Measurements from ENCODE around the gene FBXO34.
"Not testable (repeated sequence)": the region's sequence is repeated elsewhere in the genome, so short reads cannot be mapped to it uniquely, and the experiment has no call there.

The FBXO34 gene

DNA sequence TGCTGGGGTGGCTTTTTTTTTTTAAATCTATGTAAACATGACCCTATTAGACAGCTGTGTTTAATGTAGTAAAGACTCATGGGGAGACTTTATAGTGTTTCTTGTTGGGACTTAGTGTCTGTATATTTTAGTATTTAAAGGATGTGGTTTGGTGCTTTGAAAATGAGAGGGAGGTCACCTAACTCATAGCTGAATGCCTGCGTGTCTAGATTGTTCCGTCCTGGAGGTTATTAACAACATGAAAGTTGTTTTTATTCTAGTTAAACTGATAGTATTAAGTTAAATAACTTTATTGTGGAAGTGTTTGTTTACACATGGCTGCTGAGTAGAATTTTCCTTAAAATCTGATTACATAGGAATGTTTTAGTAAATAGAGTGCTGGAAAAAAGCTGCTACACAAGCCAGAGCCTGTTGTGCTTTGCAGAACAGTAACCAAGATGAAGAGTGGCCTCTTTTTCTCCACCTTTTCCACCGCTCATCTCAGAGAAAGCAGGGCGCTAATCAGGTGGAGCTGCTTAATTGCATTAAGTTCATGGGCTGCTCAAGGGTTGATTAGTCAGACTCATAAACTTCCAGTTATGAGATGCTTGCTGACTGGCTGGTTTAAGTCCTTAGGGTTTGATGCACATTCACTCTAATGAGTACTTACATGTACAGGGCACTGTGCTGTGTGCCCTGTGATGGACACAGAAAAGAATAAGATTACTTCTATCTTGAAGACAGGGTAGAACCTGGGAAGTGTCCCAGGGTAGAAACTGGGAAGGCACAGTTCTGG lies 62.7 kb downstream of the FBXO34 start:
- Histone ChIP-seq H3K4me3 (ENCODE audit: insufficient read length, low read depth) (no peak overlapping the region), H3K9ac (ENCODE audit: insufficient read length, low read depth) (no peak overlapping the region), H3K4me1 (ENCODE audit: insufficient read depth, insufficient read length) (no peaks in the 10 kb centered on the region), H3K27me3 (ENCODE audit: insufficient read depth, insufficient read length) (no peaks in the 10 kb centered on the region), H3K36me3 (ENCODE audit: insufficient read depth, insufficient read length, low read length) (no peaks in the 10 kb centered on the region), H3K9me3 (ENCODE audit: insufficient read depth, low read length) (no peaks in the 10 kb centered on the region)
- no peak for TF ChIP-seq SUZ12 (IDR thresholded peaks at IDR 0.05; ENCODE audit: extremely low read depth, insufficient read depth, insufficient read length)
- TF ChIP-seq ZNF274 (IDR thresholded peaks at IDR 0.05; ENCODE audit: low read depth, low read length), result no peak
- TF ChIP-seq YY1 (IDR thresholded peaks at IDR 0.05; ENCODE audit: insufficient read depth, insufficient read length), result no peak
- DNase-seq (ENCODE audit: low read depth, low spot score), result no peak

DNA sequence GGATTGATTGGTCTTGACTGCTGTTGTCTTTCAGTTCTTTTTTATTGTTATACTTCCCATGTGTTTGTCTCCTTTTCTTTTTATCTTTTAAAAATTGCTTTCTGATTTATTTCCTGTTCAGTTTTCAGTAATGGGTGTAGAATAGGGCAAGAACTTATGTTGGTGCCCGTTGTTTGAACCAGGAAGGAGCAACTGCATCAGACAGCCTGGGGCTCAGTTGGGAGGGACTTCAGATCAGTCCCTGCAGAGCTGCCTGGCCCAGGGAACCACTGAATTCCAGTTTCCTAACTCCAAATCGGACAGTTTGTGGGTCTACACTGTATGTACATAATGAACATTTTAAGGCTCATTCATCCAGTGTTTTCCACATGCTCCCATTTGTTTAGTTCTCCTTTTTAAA lies 64.9 kb downstream of the FBXO34 start:
- TF ChIP-seq ZNF274 (IDR thresholded peaks at IDR 0.05; ENCODE audit: low read depth, low read length) (no peak), YY1 (IDR thresholded peaks at IDR 0.05; ENCODE audit: insufficient read depth, insufficient read length) (no peak), SUZ12 (IDR thresholded peaks at IDR 0.05; ENCODE audit: extremely low read depth, insufficient read depth, insufficient read length) (no peak)

DNA sequence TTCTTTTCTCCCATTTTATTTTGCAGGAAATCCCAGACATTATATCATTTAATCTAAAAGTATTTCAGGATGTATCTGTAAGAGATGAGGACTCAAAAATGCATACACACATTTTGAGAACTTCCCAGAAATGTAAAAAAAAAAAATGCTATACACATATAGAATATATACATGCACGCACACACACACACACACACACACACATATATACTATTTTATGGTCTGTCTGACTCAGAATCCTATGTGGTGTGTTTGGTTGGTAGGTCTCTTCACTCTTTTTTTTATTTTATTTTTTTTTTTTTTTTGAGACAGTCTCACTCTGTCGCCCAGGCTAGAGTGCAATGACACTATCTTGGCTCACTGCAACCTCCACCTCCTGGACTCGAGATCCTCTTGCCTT lies 65.5 kb downstream of the FBXO34 start:
- H3K9me3 ChIP-seq (ENCODE audit: insufficient read depth, low read length), result no peaks in the 10 kb centered on the region
- no peaks in the 10 kb centered on the region for H3K27me3 ChIP-seq (ENCODE audit: insufficient read depth, insufficient read length)
- no peak overlapping the region for H3K9ac ChIP-seq (ENCODE audit: insufficient read length, low read depth)
- no peaks in the 10 kb centered on the region for H3K4me1 ChIP-seq (ENCODE audit: insufficient read depth, insufficient read length)
- H3K36me3 ChIP-seq (ENCODE audit: insufficient read depth, insufficient read length, low read length), result no peaks in the 10 kb centered on the region
- TF ChIP-seq YY1 (IDR thresholded peaks at IDR 0.05; ENCODE audit: insufficient read depth, insufficient read length) (no peak), SUZ12 (IDR thresholded peaks at IDR 0.05; ENCODE audit: extremely low read depth, insufficient read depth, insufficient read length) (no peak), ZNF274 (IDR thresholded peaks at IDR 0.05; ENCODE audit: low read depth, low read length) (no peak)
- no peak overlapping the region for H3K4me3 ChIP-seq (ENCODE audit: insufficient read length, low read depth)
- DNase-seq (ENCODE audit: low read depth, low spot score), result no peak

More for the DNA sequence above, 64.9 kb downstream of the FBXO34 start:
- Histone ChIP-seq H3K9ac (ENCODE audit: insufficient read length, low read depth) (no peak overlapping the region), H3K4me3 (ENCODE audit: insufficient read length, low read depth) (no peak overlapping the region), H3K9me3 (ENCODE audit: insufficient read depth, low read length) (no peaks in the 10 kb centered on the region), H3K27me3 (ENCODE audit: insufficient read depth, insufficient read length) (no peaks in the 10 kb centered on the region), H3K4me1 (ENCODE audit: insufficient read depth, insufficient read length) (no peaks in the 10 kb centered on the region), H3K36me3 (ENCODE audit: insufficient read depth, insufficient read length, low read length) (no peaks in the 10 kb centered on the region)
- no peak for DNase-seq (ENCODE audit: low read depth, low spot score)

DNA sequence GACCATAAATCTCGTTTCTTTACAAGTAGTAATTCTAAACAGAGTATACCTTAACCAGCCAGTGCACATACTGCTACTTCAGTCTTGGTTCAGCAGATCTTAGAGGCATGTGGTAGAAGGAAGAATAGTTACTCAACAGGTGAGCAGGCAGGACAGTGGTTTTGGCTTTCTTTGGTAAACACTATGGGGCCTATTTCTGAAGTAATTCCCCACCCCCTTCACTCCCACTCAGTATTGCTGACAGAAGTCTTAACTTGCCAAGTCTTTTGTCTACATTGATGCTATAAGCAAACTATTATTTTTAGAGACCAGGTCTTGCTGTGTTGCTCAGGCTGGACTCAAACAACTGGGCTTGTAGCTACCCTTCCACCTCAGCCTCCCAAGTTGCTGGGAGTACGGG lies 68.5 kb downstream of the FBXO34 start:
- Histone ChIP-seq H3K9me3 (ENCODE audit: insufficient read depth, low read length) (no peaks in the 10 kb centered on the region), H3K36me3 (ENCODE audit: insufficient read depth, insufficient read length, low read length) (no peaks in the 10 kb centered on the region), H3K9ac (ENCODE audit: insufficient read length, low read depth) (no peak overlapping the region), H3K27me3 (ENCODE audit: insufficient read depth, insufficient read length) (no peaks in the 10 kb centered on the region), H3K4me1 (ENCODE audit: insufficient read depth, insufficient read length) (no peaks in the 10 kb centered on the region), H3K4me3 (ENCODE audit: insufficient read length, low read depth) (no peak overlapping the region)
- TF ChIP-seq ZNF274 (IDR thresholded peaks at IDR 0.05; ENCODE audit: low read depth, low read length), result no peak
- no peak for TF ChIP-seq SUZ12 (IDR thresholded peaks at IDR 0.05; ENCODE audit: extremely low read depth, insufficient read depth, insufficient read length)
- no peak for TF ChIP-seq YY1 (IDR thresholded peaks at IDR 0.05; ENCODE audit: insufficient read depth, insufficient read length)
- DNase-seq (ENCODE audit: low read depth, low spot score), result no peak

DNA sequence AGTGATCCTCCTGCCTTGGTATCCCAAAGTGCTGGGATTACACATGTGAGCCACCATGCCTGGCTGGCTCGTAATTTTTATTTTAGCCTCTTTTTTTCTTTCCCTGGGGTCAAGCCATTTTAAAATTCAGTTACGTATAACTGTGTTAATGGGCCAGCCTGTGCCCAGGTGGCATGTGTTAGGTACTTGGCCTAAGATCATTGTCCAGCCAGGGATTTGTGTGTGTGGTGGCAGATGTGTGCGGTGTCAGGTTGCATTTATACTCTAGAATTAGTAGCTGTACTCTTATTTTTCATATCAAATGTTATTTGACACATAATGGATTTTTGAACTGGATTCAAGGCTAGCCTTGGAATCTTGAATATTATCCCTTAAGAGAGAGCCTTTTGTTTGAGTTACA lies 69.3 kb downstream of the FBXO34 start:
- Histone ChIP-seq H3K4me3 (ENCODE audit: insufficient read length, low read depth) (no peak overlapping the region), H3K9ac (ENCODE audit: insufficient read length, low read depth) (no peak overlapping the region), H3K9me3 (ENCODE audit: insufficient read depth, low read length) (no peaks in the 10 kb centered on the region), H3K36me3 (ENCODE audit: insufficient read depth, insufficient read length, low read length) (peaks cover 4% of the 10 kb centered on the region), H3K27me3 (ENCODE audit: insufficient read depth, insufficient read length) (no peaks in the 10 kb centered on the region), H3K4me1 (ENCODE audit: insufficient read depth, insufficient read length) (no peaks in the 10 kb centered on the region)
- DNase-seq (ENCODE audit: low read depth, low spot score), result no peak
- TF ChIP-seq ZNF274 (IDR thresholded peaks at IDR 0.05; ENCODE audit: low read depth, low read length) (no peak), SUZ12 (IDR thresholded peaks at IDR 0.05; ENCODE audit: extremely low read depth, insufficient read depth, insufficient read length) (no peak)

DNA sequence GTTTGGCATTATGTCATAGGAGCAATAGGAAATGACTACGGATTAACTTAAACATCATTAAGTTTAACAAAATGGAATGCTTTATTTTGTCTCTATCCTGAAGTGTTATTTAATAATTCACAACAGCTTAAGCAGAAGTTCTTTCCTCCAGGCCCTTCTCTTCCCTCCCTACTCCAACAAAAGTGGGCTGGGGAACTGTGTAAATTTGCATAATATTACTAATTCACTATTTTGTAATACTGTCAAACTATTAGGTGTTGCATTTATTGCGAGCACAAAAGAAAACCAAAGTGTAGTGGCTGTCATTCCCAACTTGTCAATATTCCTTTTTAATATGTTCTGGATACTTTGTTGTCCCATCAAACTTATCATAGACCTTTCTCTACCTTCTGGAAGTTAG lies 70.6 kb downstream of the FBXO34 start:
- H3K9ac ChIP-seq (ENCODE audit: insufficient read length, low read depth), result no peak overlapping the region
- H3K36me3 ChIP-seq (ENCODE audit: insufficient read depth, insufficient read length, low read length), result peaks cover 4% of the 10 kb centered on the region
- no peak overlapping the region for H3K4me3 ChIP-seq (ENCODE audit: insufficient read length, low read depth)
- no peak for TF ChIP-seq ZNF274 (IDR thresholded peaks at IDR 0.05; ENCODE audit: low read depth, low read length)
- TF ChIP-seq SUZ12 (IDR thresholded peaks at IDR 0.05; ENCODE audit: extremely low read depth, insufficient read depth, insufficient read length), result no peak
- TF ChIP-seq YY1 (IDR thresholded peaks at IDR 0.05; ENCODE audit: insufficient read depth, insufficient read length), result no peak
- H3K27me3 ChIP-seq (ENCODE audit: insufficient read depth, insufficient read length), result no peaks in the 10 kb centered on the region
- DNase-seq (ENCODE audit: low read depth, low spot score), result no peak
- no peaks in the 10 kb centered on the region for H3K9me3 ChIP-seq (ENCODE audit: insufficient read depth, low read length)
- H3K4me1 ChIP-seq (ENCODE audit: insufficient read depth, insufficient read length), result no peaks in the 10 kb centered on the region

DNA sequence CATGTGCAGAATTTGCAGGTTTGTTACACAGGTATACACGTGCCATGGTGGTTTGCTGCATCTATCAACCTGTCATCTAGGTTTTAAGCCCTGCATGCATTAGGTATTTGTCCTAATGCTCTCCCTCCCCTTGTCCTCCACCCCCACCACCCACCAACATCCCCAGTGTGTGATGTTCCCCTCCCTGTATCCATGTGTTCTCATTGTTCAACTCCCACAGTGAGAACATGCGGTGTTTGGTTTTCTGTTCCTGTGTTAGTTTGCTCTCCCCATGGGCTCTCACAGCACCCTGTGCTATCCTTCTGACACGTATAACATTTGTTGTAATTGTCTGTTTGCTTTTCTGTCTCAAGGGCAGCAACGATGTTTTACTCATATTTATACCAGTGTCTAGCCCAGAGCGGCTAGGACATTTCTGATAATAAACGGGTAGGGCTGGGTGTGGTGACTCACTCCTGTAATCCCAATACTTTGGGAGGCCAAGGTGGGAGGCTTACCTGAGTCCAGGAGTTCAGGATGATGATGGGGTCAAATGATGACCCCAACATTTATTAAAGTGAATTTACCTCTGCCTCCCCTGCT lies 73.5 kb downstream of the FBXO34 start:
- H3K27me3 ChIP-seq (ENCODE audit: insufficient read depth, insufficient read length); H3K9ac ChIP-seq (ENCODE audit: insufficient read length, low read depth); H3K4me3 ChIP-seq (ENCODE audit: insufficient read length, low read depth); H3K36me3 ChIP-seq (ENCODE audit: insufficient read depth, insufficient read length, low read length); DNase-seq (ENCODE audit: low read depth, low spot score); H3K9me3 ChIP-seq (ENCODE audit: insufficient read depth, low read length); H3K4me1 ChIP-seq (ENCODE audit: insufficient read depth, insufficient read length): not testable (repeated sequence)

Measured in NT2/D1 (cell line).